GM19099 (cell line): ENCODE results near the gene BPIFB3.

Experiments used
- POLR2A ChIP-seq: IDR thresholded peaks from 3 replicates; pipeline ENCODE4 v1.6.1; 2011; ENCODE audit warnings: low read depth; ENCODE audit not compliant: insufficient read length; ENCODE audit errors: extremely low read depth

The BPIFB3 gene

GRCh38 chr20:33064572-33065287 is 11.0 kb downstream of the BPIFB3 start:
- no peak for TF ChIP-seq POLR2A

GRCh38 chr20:33065785-33066184 is 12.1 kb downstream of the BPIFB3 start:
- no peak for TF ChIP-seq POLR2A

- TF ChIP-seq POLR2A = no peak
These were observed 14.1 kb downstream of the BPIFB3 start for GRCh38 chr20:33067806-33068205.

- no peak for TF ChIP-seq POLR2A
These were observed 14.7 kb downstream of the BPIFB3 start for GRCh38 chr20:33068251-33068939.

GRCh38 chr20:33069673-33070072 is 16.0 kb downstream of the BPIFB3 start:
- TF ChIP-seq POLR2A = no peak

GRCh38 chr20:33070111-33071053 is 16.7 kb downstream of the BPIFB3 start:
- TF ChIP-seq POLR2A = no peak

GRCh38 chr20:33071198-33071597 is 17.5 kb downstream of the BPIFB3 start:
- no peak for TF ChIP-seq POLR2A

GRCh38 chr20:33072362-33072761 is 18.7 kb downstream of the BPIFB3 start:
- no peak for TF ChIP-seq POLR2A

- no peak for TF ChIP-seq POLR2A
These were observed 19.1 kb downstream of the BPIFB3 start for GRCh38 chr20:33072813-33073212.

GRCh38 chr20:33074675-33075074 is 21.0 kb downstream of the BPIFB3 start:
- no peak for TF ChIP-seq POLR2A

- no peak for TF ChIP-seq POLR2A
These were observed 21.6 kb downstream of the BPIFB3 start for GRCh38 chr20:33075281-33075680.

GRCh38 chr20:33076662-33077372 is 23.1 kb downstream of the BPIFB3 start:
- no peak for TF ChIP-seq POLR2A

- no peak for TF ChIP-seq POLR2A
These were observed 25.6 kb downstream of the BPIFB3 start, which contains the start of gene BPIFB4 for GRCh38 chr20:33079259-33079658. BPIFB4 (plus strand) TSS chr20:33079643; CDS start chr20:33081527, 1,884 bp downstream.

- TF ChIP-seq POLR2A = no peak
These were observed 27.9 kb downstream of the BPIFB3 start for GRCh38 chr20:33081411-33082154.
